Measurements from ENCODE around the gene TBC1D25.

The TBC1D25 gene

GRCh38 chrX:48590203-48591103 is 50.9 kb downstream of the TBC1D25 start:
- in situ Hi-C loops (cut with HindIII; ENCODE audit: low pct_ligation_motif_present, low sequenced_read_pairs) = no loop called here
- Histone ChIP-seq H3K27me3 (replicated peaks) (no peaks in the 10 kb centered on the region), H3K4me3 (ENCODE audit: low read depth, low read length) (no peak overlapping the region), H3K36me3 (replicated peaks) (no peaks in the 10 kb centered on the region), H3K27ac (peak overlapping the region; percentile 73)
- TF ChIP-seq CTCF (IDR thresholded peaks at IDR 0.05; ENCODE audit: low read depth, low read length, missing control alignments) = no peak
- no peak for DNase-seq

GRCh38 chrX:48591255-48591791 is 51.8 kb downstream of the TBC1D25 start:
- H3K27ac ChIP-seq = peak overlapping the region; percentile 73
- peak; percentile 73 for DNase-seq
- H3K27me3 ChIP-seq (replicated peaks) = no peaks in the 10 kb centered on the region
- H3K36me3 ChIP-seq (replicated peaks) = no peaks in the 10 kb centered on the region
- in situ Hi-C loops (cut with HindIII; ENCODE audit: low pct_ligation_motif_present, low sequenced_read_pairs) = no loop called here
- peak; percentile 54 for TF ChIP-seq CTCF (IDR thresholded peaks at IDR 0.05; ENCODE audit: low read depth, low read length, missing control alignments)
- H3K4me3 ChIP-seq (ENCODE audit: low read depth, low read length) = no peak overlapping the region

- Histone ChIP-seq H3K27ac (peak overlapping the region; percentile 37), H3K4me3 (ENCODE audit: low read depth, low read length) (no peak overlapping the region), H3K36me3 (replicated peaks) (no peaks in the 10 kb centered on the region), H3K27me3 (replicated peaks) (no peaks in the 10 kb centered on the region)
- in situ Hi-C loops (cut with HindIII; ENCODE audit: low pct_ligation_motif_present, low sequenced_read_pairs) = no loop called here
- no peak for DNase-seq
- no peak for TF ChIP-seq CTCF (IDR thresholded peaks at IDR 0.05; ENCODE audit: low read depth, low read length, missing control alignments)
Measured at GRCh38 chrX:48592971-48593370, 53.5 kb downstream of the TBC1D25 start.

- in situ Hi-C loops (cut with HindIII; ENCODE audit: low pct_ligation_motif_present, low sequenced_read_pairs) = no loop called here
- no peak for DNase-seq
- H3K27me3 ChIP-seq (replicated peaks) = no peaks in the 10 kb centered on the region
- peaks cover 6% of the 10 kb centered on the region for H3K36me3 ChIP-seq (replicated peaks)
- no peak overlapping the region for H3K27ac ChIP-seq
- no peak overlapping the region for H3K4me3 ChIP-seq (ENCODE audit: low read depth, low read length)
- no peak for TF ChIP-seq CTCF (IDR thresholded peaks at IDR 0.05; ENCODE audit: low read depth, low read length, missing control alignments)
Measured at GRCh38 chrX:48595929-48596328, 56.4 kb downstream of the TBC1D25 start.

- no peak for TF ChIP-seq CTCF (IDR thresholded peaks at IDR 0.05; ENCODE audit: low read depth, low read length, missing control alignments)
- Histone ChIP-seq H3K4me3 (ENCODE audit: low read depth, low read length) (peak within 1 kb of the TSS; percentile 71), H3K27me3 (replicated peaks) (no peaks in the 10 kb centered on the region), H3K27ac (peak within 1 kb of the TSS; percentile 97), H3K36me3 (replicated peaks) (peaks cover 6% of the 10 kb centered on the region)
- in situ Hi-C loops (cut with HindIII; ENCODE audit: low pct_ligation_motif_present, low sequenced_read_pairs) = no loop called here
- peak; percentile 92 for DNase-seq
Measured at GRCh38 chrX:48597353-48598264, 58.1 kb downstream of the TBC1D25 start, which contains the start of gene WDR13. Gene WDR13, plus strand, starts transcription at chrX:48597492. Its CDS starts 505 bp downstream, at chrX:48597997.

Measured in brain microvascular endothelial cell (primary cell).